Measurements from ENCODE around the gene ACCS. TPM values are rescaled to one million over a fixed set of nuclear protein-coding genes. Genes with fewer than 3 reads are reported as not detected.

Gene ACCS
- total RNA-seq, 1 experiment from 2014 or later, result 13.9 TPM

Other genes starting within 250 kb of the ACCS start
- 11.0 to 13.3 TPM (median 12.3 TPM) in 3 replicates for gene ALKBH3, start 185.4 kb upstream of the ACCS start, total RNA-seq (2021)
- gene C11orf96, start 123.6 kb upstream of the ACCS start, total RNA-seq (2021), result 2.9 to 3.2 TPM (median 2.9 TPM) in 3 replicates
- not detected in 3 replicates for gene ACCSL, start 18.3 kb upstream of the ACCS start, total RNA-seq (2021)
- 36.4 to 39.1 TPM (median 38.6 TPM) in 3 replicates for gene EXT2, start 29.4 kb downstream of the ACCS start, total RNA-seq (2021)
- not detected in 3 replicates for gene ALX4, start 243.9 kb downstream of the ACCS start, total RNA-seq (2021)

Measured in WTC11 (cell line).